Femur (tissue), 1 donor: ENCODE data around the gene CEP250.

Source experiments
- DNase-seq: peaks from one replicate; pipeline ENCODE4 v3.0.0-alpha.2; 2017

Gene CEP250

GRCh38 chr20:35568645-35569044, 113.2 kb downstream of the CEP250 start:
- no peak for DNase-seq
